ENCODE measurements around the gene RETREG3. TPM values are rescaled to one million over a fixed set of nuclear protein-coding genes. Genes with fewer than 3 reads are reported as not detected.

Gene RETREG3
- total and polyA plus RNA-seq, 2 of the 13 experiments (the other 11 are each of a cell fraction or from before 2014, with no cell fraction given): 47.0 to 55.8 TPM

DNA sequence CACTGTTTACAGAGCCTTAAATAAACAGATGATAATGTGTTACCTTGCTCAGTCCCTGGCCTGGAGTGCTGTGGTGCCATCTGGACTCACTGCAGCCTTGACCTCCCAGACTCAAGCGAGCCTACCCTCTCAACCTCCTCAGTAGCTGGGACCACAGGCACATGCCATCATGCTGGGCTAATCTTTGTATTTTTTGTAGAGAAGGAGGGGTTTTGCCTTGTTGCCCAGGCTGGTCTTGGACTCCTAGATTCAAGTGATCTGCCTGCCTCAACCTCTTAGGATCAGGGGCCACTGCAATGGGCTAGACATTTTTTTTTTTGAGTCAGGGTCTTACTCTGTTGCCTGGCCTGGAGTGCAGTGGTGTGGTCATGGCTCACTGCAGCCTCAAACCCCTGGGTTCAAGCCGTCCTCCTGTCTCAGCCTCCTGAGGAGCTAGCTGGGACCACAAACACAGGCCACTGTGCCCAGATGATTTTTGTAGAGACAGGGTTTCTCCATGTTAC lies 78.2 kb downstream of the RETREG3 start (continued):
- TF ChIP-seq ZNF549 (CRISPR knock-in tag; IDR thresholded peaks at IDR 0.05) (no peak), TBX2 (CRISPR knock-in tag; IDR thresholded peaks at IDR 0.05; ENCODE audit: borderline replicate concordance) (peak; percentile 95), KLF13 (CRISPR knock-in tag; IDR thresholded peaks at IDR 0.05) (0 out of 2 replicates have a peak, but pooled peaks have one; percentile 59), GATAD2A (CRISPR knock-in tag; IDR thresholded peaks at IDR 0.05) (peak; percentile 99), ZNF33A (CRISPR knock-in tag; IDR thresholded peaks at IDR 0.05; ENCODE audit: borderline replicate concordance) (no peak), PTBP1 (IDR thresholded peaks at IDR 0.05; ENCODE audit: low read depth, low read length, poor library complexity, severe bottlenecking) (no peak), ZBTB7A (CRISPR knock-in tag; IDR thresholded peaks at IDR 0.05) (peak; percentile 97), CEBPB (IDR thresholded peaks at IDR 0.05; ENCODE audit: borderline replicate concordance, low read depth, low read length) (no peak), RARA (CRISPR knock-in tag; IDR thresholded peaks at IDR 0.05) (peak; percentile 97), NFYC (CRISPR knock-in tag; IDR thresholded peaks at IDR 0.05) (peak; percentile 39; the same call in 1 of the 2 replicates), RXRA (CRISPR knock-in tag; IDR thresholded peaks at IDR 0.05) (peak; percentile 95), CREB1 (IDR thresholded peaks at IDR 0.05) (peak; percentile 18; the same call in 1 of the 2 replicates), CREB1 (CRISPR knock-in tag; IDR thresholded peaks at IDR 0.05) (peak; percentile 66), IRX3 (CRISPR knock-in tag; IDR thresholded peaks at IDR 0.05; ENCODE audit: borderline replicate concordance, low read depth) (no peak), KDM6A (CRISPR knock-in tag; IDR thresholded peaks at IDR 0.05; ENCODE audit: low read depth) (peak; percentile 90), SIN3B (IDR thresholded peaks at IDR 0.05; ENCODE audit: low read length) (no peak), SP1 (IDR thresholded peaks at IDR 0.05) (no peak), SP1 (CRISPR knock-in tag; IDR thresholded peaks at IDR 0.05) (0 out of 2 replicates have a peak, but pooled peaks have one; percentile 40), TGIF2 (CRISPR knock-in tag; IDR thresholded peaks at IDR 0.05) (peak; percentile 58), CBX2 (IDR thresholded peaks at IDR 0.05; ENCODE audit: low read depth, low read length) (no peak), CBX2 (CRISPR knock-in tag; IDR thresholded peaks at IDR 0.05; ENCODE audit: low read depth) (0 out of 2 replicates have a peak, but pooled peaks have one; percentile 22), ETV5 (CRISPR knock-in tag; IDR thresholded peaks at IDR 0.05; ENCODE audit: borderline replicate concordance) (peak; percentile 66)
- TF ChIP-seq, protein P1, sequence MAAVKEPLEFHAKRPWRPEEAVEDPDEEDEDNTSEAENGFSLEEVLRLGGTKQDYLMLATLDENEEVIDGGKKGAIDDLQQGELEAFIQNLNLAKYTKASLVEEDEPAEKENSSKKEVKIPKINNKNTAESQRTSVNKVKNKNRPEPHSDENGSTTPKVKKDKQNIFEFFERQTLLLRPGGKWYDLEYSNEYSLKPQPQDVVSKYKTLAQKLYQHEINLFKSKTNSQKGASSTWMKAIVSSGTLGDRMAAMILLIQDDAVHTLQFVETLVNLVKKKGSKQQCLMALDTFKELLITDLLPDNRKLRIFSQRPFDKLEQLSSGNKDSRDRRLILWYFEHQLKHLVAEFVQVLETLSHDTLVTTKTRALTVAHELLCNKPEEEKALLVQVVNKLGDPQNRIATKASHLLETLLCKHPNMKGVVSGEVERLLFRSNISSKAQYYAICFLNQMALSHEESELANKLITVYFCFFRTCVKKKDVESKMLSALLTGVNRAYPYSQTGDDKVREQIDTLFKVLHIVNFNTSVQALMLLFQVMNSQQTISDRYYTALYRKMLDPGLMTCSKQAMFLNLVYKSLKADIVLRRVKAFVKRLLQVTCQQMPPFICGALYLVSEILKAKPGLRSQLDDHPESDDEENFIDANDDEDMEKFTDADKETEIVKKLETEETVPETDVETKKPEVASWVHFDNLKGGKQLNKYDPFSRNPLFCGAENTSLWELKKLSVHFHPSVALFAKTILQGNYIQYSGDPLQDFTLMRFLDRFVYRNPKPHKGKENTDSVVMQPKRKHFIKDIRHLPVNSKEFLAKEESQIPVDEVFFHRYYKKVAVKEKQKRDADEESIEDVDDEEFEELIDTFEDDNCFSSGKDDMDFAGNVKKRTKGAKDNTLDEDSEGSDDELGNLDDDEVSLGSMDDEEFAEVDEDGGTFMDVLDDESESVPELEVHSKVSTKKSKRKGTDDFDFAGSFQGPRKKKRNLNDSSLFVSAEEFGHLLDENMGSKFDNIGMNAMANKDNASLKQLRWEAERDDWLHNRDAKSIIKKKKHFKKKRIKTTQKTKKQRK (IDR thresholded peaks at IDR 0.05; ENCODE audit: low read length): no peak
- TF ChIP-seq, protein P2, sequence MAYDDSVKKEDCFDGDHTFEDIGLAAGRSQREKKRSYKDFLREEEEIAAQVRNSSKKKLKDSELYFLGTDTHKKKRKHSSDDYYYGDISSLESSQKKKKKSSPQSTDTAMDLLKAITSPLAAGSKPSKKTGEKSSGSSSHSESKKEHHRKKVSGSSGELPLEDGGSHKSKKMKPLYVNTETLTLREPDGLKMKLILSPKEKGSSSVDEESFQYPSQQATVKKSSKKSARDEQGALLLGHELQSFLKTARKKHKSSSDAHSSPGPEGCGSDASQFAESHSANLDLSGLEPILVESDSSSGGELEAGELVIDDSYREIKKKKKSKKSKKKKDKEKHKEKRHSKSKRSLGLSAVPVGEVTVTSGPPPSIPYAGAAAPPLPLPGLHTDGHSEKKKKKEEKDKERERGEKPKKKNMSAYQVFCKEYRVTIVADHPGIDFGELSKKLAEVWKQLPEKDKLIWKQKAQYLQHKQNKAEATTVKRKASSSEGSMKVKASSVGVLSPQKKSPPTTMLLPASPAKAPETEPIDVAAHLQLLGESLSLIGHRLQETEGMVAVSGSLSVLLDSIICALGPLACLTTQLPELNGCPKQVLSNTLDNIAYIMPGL (CRISPR knock-in tag; IDR thresholded peaks at IDR 0.05; ENCODE audit: borderline replicate concordance in 1 of 2, low read depth in 1 of 2): peak; percentile 10 to 53; a peak in 2 of 4 replicates
- TF ChIP-seq, protein P3, sequence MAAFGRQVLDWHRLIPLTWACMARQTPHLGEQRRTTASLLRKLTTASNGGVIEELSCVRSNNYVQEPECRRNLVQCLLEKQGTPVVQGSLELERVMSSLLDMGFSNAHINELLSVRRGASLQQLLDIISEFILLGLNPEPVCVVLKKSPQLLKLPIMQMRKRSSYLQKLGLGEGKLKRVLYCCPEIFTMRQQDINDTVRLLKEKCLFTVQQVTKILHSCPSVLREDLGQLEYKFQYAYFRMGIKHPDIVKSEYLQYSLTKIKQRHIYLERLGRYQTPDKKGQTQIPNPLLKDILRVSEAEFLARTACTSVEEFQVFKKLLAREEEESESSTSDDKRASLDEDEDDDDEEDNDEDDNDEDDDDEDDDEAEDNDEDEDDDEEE (CRISPR knock-in tag; IDR thresholded peaks at IDR 0.05): no peak
- TF ChIP-seq, protein P4, sequence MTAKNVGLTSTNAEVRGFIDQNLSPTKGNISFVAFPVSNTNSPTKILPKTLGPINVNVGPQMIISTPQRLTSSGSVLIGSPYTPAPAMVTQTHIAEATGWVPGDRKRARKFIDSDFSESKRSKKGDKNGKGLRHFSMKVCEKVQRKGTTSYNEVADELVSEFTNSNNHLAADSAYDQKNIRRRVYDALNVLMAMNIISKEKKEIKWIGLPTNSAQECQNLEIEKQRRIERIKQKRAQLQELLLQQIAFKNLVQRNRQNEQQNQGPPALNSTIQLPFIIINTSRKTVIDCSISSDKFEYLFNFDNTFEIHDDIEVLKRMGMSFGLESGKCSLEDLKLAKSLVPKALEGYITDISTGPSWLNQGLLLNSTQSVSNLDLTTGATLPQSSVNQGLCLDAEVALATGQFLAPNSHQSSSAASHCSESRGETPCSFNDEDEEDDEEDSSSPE (CRISPR knock-in tag; IDR thresholded peaks at IDR 0.05): peak; percentile 17; the same call in 1 of the 2 replicates

All from HepG2 (cell line).